ENCODE results near the gene OR6C2.
"Not testable (repeated sequence)": the region's sequence is repeated elsewhere in the genome, so short reads cannot be mapped to it uniquely, and the experiment has no call there.

OR6C2 gene

GRCh38 chr12:55472264-55472663 is 28.4 kb downstream of the OR6C2 start:
- no peak for DNase-seq (ENCODE audit: low read depth in 2 of 2)

- DNase-seq (ENCODE audit: low read depth in 2 of 2) = not testable (repeated sequence)
These were observed 35.3 kb downstream of the OR6C2 start for GRCh38 chr12:55479136-55479535.

GRCh38 chr12:55484284-55484683 is 40.4 kb downstream of the OR6C2 start:
- DNase-seq (ENCODE audit: low read depth in 2 of 2) = not testable (repeated sequence)

- DNase-seq (ENCODE audit: low read depth in 2 of 2) = no peak
These were observed 48.2 kb downstream of the OR6C2 start, which contains the start of gene OR6C68 for GRCh38 chr12:55492078-55492477. Gene OR6C68, plus strand, starts transcription at chr12:55492378. Its CDS starts 0 bp downstream, at chr12:55492378.

GRCh38 chr12:55495490-55495889 is 51.6 kb downstream of the OR6C2 start:
- no peak for DNase-seq (ENCODE audit: low read depth in 2 of 2)

GRCh38 chr12:55499231-55499630 is 55.4 kb downstream of the OR6C2 start:
- DNase-seq (ENCODE audit: low read depth in 2 of 2) = no peak

GRCh38 chr12:55499810-55500252 is 56.0 kb downstream of the OR6C2 start:
- DNase-seq (ENCODE audit: low read depth in 2 of 2) = no peak

- no peak for DNase-seq (ENCODE audit: low read depth in 2 of 2)
These were observed 57.7 kb downstream of the OR6C2 start for GRCh38 chr12:55501601-55502000.

All from stimulated activated CD4-positive, alpha-beta T cell treated with anti-CD3 and anti-CD28 coated beads, Interleukin-15, amount 100 ng/mL, for 48 hours (primary cell).